Renal pelvis (tissue), 4 donors: ENCODE results near the gene SYCE3. TPM values are rescaled to one million over a fixed set of nuclear protein-coding genes. Genes with fewer than 3 reads are reported as not detected.
A peak's percentile ranks its signal among the peaks of the same experiment; 100 is the strongest.

Source experiments
- DNase-seq: peaks from one replicate; pipeline ENCODE4 v3.0.0-alpha.2; 2013
- polyA plus RNA-seq, 3 donors: library from polyadenylated mRNA; unstranded; fragments of 120-200 nt; gene quantifications; one replicate each; pipeline ENCODE4 v1.2.1, GENCODE V29; 2013; ENCODE audit not compliant: insufficient read length in 3 of 3

SYCE3 gene
- polyA plus RNA-seq, 3 donors = 0.58 TPM; not detected in 2

DNA sequence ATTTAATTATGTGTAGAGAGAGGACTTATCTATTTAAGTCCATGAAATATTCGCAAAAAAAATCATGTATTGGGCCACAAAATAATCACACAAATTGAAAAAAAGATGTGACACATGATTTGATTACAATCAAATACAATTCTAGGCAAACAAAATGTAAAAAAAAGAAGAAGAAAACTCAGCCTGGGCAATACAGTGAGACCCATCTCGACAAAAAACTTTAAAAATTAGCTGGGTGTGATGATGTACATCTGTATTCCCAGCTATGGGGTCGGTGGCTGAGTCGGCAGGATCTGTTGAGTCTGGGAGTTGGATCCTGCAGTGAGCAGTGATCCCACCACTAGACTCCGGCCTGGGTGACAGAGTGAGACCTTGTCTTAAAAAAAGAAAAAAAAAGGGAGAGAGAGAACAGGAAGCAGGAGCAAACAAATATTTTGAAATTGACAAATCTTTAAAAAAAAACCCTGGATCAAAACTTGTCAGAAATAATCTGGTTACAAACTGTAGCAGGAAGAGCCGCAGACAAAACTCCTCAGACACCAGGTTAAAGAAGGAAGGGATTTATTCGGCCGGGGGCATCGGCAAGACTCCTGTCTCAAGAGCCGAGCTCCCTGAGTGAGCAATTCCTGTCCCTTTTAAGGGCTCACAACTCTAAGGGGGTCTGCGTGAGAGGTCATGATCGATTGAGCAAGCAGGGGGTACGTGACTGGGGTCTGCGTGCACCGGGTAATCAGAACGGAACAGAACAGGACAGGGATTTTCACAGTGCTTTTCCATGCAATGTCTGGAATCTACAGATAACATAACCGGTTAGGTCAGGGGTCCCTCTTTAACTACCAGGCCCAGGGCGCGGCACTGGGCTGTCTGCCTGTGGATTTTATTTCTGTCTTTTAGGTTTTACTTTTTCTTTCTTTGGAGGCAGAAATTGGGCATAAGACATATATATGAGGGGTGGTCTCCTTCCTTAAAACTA is 29.6 kb downstream of the SYCE3 start:
- DNase-seq = no peak

DNA sequence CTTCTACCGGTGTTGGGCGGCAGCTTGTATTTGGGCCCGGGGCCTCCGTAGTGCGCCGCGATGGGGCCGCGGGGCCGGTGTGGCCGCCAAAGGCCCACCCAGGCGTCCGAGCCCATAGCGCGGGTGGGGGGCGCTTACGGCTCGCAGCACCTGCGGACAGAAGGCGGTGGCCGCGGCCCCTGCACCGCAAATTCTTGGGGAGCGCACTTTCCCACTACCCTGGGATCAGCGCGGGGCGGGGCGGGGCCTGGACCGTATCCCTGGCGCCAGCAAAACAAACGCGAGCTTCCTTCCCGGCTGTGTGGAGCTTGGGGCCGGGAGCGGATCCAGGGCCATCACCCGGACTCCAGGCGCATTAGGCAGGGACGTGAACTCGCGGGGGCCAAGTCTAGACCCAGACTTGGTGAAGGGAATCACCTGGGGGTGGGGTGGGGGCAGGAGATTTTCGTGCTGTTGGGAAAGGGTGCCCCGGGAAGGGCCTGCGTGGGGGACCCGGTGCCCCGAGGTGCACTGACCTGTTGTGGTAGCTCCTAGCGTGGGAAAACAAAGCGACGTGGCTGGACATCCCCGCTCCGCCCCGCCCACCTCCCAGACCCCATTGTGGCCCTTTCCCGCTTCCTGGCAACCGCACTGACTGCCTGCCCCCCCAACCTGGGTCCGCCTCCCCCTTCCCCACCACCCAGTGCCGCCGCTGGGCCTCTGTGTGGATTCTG is 30.6 kb downstream of the SYCE3 start:
- no peak for DNase-seq

DNA sequence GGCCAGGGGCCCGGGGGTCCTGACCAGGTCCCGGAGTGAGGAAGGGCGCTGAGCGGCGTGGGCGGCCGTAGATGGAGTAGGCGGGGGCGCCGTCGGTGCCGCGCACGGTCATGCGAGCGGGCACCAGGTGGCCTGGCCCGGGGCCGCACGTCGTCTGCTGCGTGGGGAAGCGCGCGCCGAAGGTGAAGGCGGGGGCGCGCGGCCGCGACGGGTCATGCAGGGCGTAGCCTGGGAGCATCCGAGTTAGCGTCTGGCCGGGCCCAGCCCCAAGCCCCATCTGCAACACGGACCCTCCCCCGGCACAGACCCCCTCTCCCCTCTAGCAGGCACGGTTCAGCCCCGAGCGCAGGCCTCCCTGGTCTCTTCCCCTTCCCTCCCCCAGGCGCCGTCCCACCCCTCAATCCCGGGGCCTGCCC is 31.2 kb downstream of the SYCE3 start:
- no peak for DNase-seq

DNA sequence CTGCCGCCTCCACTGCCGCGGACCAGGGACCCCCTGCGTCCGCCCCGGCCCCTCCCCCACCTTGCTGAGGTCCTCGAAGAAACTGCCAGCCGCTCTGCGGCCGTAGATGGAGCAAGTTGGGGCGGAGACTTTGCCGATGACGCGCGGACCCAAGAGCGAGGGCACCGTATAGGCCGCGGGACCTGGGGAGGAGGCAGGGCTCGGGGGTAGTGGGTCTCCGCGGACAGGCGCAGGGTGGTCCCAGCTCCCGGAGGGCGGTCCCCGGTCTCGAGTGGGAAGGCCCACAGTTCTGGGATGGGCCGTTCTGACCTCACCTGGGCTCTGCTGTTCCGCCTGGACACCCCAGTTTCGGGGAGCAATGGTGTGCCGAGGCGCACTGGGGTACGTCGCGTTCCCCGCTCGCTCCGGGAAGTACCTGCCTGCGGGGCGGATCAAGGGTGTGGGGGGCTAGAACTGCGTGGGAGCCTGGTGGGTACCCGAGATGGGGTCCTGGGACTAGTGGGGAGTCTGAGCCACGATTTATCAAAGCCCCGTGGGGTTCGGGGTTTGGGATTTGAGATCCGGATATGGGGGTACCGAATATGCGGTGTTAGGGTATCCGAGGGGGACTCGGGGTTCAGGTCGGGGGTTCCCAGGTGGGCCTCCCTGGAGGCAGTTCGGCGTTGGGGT is 31.7 kb downstream of the SYCE3 start:
- no peak for DNase-seq

DNA sequence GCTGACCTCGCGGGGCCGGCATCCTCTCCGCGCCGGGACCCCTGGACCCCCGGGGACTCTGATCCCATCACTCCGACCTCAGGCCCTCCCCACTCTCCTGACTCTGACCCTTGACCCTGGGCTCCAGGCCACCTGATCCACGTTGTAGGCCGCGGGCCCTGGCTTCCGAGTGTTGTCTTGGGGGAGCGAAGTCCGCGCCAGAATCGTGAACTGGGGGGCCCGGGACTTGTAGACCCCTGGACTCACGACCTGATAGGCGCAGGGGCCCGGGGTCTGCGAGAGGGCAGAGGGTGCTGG is 32.2 kb downstream of the SYCE3 start:
- DNase-seq = no peak

DNA sequence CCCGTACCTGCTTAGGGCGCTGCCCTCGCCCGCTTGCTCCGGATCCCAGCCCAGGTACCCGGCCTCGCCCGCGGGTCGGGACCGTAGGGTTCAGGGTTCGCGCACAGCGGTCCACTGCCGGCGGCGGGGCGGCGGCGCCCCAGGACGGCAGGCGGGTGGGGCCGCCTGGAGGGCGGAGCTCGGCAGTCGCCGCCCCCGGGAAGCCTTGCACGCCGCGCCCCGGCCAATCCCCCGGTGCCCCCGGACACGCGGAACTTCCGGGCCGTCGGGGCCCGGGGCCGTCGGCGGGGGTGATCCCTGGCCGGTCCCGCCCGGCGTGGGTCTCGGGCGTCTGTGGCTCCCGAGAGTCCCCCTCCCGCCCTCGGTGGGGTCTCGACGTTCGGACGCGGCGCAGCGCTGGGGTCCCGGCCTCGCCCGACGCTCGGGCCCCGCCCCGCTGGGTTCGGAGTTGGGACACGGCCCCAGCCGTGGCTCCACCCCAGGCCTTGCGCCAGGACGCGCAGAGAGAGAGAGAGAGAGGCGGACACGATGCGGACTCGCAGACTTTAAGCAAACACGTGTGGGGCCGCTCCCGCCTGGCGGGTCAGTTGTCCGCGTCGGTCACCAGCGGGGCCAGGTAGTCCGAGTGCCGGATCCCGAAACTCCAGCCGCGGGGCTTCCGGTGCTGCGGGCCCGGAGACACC is 32.7 kb downstream of the SYCE3 start, which contains the start of gene TYMP:
TSS of gene TYMP (minus strand) at position 116 of the 683 bp plus-strand sequence. CDS start 303 bp downstream, outside the sequence.
- DNase-seq = no peak

DNA sequence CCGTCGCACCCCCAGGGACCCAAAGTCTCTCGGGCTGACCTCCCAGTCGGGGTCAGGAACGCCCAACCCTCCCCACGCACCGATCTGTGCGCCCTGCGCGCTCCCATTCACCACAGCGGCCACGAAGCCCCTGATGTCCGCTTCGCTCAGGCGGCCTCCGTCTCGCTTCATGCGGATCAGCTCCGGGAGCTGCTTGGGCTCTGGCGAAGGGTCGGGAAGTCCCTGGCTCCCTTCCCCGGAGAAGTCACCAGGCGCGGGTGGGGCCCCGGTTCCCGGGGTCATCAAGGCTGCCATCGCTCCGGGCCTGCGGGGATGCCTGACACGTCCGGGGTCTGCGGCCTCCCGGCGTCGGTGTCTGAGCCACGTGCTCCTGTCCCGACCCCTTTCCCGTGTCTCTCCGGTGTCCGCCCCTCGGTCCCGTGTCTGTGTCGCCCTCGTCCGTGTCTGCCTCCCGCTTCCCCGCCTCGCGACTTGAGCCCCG is 33.3 kb downstream of the SYCE3 start:
- DNase-seq = no peak

DNA sequence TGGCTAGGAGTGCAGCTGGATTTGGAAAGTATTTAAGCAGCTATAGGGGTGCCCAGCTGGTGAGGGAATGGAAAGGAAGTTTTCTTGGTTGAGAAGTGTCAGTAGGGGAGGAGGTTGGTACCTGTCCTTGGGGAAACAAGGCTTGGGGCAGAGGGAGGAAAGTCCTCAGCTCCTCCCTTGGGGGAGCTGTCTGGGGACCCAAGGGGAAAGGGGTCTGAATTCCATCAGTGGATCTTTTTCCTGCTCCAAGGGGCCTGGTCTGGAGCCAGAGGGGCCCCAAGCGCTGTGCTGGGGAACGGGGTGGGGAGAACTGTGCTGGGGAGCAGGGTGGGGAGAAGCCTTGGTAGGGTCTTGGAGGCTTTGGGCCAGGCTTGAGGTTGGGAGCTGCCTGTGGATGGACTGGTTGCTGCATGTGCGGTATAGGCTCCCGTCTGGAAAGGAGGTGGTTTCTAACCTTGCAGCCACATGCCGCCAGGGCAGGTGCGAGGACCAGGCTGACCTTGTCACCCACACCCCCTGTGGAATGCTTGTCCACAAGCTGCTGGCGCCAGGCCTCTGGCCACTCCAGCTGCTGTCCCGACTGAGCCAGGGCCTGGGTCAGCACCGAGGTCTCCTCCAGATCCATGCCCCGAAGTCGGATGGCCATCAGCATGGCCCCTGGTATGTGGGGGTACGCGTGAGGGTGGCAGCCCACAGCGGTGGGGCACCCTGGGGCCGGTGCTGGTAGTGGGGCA is 33.9 kb downstream of the SYCE3 start:
- no peak for DNase-seq

DNA sequence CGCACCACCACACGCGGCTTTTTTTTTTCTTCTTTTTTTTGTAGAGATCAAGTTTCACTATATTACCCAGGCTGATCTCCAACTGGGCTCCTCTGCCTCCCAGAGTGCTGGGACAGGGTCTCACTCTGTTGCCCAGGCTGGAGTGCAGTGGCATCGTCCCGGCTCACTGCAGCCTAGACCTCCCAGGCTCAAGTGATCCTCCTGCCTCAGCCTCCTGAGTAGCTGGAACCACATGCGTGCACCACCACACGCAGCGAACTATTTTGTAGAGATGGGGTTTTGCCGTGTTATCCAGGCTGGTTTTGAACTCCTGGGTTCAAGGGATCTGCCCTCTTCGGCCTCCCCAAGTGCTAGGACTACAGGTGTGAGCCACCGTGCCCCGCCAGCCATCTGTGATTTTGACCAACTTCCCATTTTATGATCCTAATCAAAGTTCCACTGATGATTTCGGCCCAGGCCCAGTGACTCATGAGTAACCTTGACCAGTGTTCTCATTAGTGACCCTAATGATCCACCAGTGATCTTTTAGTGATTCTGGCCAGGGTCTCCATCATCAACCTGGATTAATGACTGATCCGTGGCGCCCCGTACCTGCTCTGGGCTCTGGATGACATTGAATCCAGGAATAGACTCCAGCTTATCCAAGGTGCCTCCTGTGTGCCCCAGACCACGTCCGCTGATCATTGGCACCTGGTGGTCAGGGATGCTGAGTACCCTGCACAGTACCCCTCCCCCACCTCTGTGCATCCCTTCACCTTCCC is 34.6 kb downstream of the SYCE3 start:
- no peak for DNase-seq

DNA sequence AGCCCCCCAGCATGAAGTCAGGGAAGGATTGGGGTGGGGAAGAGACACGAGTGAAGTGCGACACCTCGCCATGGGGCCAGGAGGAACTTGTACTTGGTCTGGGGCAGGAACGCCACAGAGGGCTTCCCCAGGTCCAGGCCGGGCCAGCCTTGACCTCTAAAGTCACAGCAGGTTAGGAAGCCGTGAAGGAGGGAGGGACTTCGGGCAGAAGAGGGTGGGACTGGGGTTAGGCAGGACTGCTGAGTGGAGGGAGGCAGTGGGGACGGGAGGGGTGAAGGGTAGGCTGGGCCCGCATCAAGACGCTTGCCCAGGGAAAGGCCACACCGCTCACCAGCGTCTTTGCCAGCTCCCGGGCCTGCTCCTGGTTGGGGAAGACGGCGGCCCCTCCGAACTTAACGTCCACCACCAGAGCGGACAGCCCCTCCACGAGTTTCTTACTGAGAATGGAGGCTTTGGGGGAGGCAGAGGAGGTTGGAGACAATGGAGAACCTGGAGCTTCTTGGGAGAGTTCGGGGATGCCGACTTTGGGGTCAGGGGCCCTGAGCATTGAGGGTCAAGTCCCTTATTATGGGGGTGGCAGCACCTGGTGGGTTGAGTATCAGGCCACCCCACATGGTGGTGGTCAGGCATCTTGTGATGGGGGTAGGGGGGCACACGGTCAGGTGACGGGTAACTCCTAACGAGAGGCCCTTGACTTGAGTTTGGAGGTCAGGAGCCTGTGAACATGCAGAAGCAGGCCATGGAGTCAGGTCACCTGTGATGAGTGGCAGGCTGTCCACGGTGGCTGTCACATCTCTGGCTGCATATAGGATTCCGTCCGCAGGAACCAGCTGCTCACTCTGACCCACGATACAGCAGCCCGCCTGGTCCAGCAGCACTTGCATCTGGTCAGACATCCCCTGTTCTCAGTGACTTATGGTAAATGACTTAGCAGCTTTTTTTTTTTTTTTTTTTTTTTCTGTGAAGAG is 35.6 kb downstream of the SYCE3 start:
- no peak for DNase-seq

DNA sequence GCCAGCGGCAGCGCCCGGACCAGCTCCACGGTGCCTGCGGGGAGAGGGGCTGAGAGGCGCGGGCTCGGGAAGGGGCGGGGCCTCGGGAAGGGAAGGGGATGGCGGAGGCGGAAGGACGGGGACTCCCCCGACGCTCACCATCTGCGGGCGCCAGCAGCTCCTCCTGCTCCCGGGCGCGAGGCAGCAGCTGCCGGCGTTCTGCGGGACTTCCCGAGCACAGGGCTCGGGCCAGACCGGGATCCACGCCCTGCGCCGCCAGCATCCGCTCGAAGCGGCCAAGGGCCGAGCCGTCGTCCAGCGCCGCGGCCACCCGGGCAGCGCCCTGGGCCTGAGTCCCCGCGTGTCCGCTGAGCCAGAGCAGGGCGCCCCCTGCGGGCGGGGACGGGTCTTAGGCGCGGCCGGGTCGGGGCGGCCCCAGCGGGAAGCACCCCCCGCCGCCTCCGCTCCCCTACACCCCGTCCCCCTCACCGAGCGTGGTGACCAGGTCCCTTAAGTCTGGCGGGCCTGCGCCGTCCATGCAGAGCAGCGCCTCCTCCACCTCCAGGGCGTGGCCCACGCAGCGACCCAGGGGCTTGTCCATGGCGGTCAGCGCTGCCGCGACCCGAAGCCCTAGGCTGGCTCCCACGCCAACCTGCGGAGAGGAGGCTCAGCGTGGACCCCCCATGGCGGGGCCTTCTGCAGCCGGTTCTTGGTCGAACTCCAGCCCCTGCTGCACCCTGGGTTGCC is 36.4 kb downstream of the SYCE3 start:
- peak; percentile 73 for DNase-seq

DNA sequence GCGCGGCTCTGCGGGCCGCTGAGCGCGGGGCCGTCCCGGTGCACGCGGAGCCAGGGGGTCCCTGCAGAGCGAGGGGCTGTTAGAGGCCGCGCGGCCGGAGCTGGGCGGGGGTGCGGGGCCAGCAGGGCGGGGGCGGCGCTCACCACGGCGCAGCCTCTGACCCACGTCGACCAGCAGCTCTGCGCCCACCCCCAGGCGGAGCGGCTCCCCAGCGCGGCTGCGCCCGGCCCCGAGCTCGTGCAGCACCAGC is 36.9 kb downstream of the SYCE3 start:
- no peak for DNase-seq

DNA sequence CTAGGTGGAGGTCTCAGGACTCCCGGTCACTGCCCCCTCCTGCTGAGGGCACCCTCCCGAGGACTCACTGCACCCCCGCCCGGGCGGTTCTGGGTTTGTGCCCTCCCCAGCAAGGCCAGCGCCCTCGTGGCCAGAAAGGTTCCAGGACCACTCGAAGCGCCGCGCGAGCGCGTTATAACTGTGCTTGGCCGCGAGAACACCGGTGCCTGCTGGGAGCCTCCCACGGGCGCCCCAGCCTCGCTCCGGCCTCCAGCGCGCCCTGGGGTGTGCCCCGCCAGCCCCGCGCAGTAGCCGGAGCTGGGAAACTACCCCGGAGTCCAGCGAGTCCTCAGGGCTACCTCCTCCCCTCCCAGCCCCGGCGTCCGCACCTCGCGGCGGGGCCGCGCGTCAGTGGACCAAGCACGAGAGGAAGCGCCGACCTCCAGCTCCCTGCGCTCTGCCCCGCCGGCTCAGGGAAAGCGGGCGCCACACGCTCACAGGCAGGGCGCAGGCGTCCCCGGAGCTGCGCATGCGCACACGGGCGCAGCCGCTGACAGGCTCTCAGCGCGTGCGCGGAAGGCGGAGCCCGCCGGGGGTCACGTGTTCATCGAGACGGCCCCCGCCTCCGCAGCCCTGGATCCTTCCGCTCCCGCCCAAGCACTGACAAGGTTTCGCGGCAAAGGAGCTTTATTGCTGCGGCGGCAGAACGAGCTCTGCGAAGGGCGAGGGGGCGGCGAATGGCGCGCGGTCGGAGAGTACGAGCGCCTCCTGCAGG is 37.4 kb downstream of the SYCE3 start, which contains the start of gene SCO2:
TSS of gene SCO2 (minus strand) at position 495 of the 754 bp plus-strand sequence. CDS start 1,187 bp downstream, outside the sequence.
- peak; percentile 97 for DNase-seq

DNA sequence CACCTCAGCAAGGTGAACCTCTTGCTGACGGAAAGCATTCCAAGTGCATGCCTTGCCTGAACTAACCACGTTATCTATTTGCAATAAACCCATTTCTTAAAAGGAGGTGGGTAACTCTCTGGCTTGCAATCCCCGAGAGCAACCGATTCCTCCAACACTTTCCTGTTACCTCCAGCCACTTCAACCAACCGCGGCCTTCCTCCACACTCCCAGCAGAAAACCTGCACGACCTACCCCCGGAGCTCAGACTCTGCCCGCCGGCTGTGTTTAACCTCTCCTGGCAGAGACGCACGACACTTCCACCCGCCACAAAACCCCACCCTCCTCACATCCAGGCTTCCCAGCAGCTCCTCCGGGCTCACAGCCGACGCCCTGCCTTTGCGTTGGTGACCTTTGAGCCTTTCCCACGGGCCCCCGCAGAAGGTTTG is 38.0 kb downstream of the SYCE3 start:
- DNase-seq = no peak

DNA sequence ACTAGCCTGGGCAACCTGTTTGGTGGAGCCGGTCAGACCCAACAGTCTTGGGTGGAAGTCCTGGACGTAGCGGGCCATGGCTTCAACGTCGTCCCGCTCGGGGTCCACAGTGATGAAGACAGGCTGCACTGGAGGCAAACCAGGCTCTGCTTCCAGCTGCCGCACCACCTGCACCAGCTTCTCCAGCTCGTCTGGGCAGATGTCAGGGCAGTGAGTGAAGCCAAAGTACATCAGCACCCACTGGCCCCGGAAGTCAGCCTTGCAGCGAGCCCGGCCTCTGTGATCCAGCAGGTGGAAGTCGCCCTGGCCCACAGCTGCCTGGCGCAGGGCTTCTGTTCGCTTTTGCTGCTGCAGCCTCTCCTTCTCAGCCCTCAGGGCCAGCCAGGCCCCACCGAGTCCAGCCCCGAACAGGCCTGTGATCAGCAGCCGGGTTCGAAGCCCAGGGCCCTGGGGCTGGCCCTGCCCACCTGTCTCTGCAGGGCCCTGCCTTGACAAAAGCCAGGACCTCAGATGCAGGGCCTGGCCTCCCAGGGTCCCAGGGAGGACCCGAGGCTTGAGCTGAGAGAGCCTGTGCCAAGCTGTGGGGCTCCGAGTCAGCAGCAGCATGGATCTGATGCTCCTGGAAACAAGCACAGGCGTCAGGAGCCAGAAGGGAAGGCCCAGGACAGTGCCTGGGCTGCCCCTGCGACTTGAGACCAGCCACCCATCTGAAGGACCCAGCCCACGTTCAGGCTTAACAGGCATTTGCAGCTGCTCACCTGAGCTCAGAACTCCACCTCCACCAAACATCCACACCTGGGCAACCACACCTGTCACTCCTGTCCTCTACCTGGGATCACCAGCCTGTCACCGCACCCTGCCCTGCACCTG is 38.7 kb downstream of the SYCE3 start:
- no peak for DNase-seq

DNA sequence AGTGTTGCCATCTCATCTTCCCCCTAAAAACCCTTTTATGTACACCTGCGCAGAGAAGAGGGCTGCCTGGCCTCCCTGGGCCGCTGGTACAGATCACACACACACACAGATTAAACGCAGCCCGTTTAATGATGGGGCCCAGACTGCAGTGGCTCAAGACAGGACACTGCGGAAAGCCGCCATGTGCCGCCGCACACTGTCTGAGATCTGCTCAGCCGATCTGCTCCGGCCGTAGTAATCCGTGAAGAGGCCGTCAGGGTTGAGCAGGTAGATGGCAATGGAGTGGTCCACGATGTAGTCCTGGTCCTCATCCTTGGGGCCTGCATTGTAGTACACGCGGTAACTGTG is 39.3 kb downstream of the SYCE3 start:
- DNase-seq = no peak
